ENCODE data around the gene OXTR.

OXTR gene

GRCh38 chr3:8759038-8759707 lies 10.2 kb downstream of the OXTR start:
- Histone ChIP-seq H3K27me3 (no peaks in the 10 kb centered on the region), H3K4me1 (no peaks in the 10 kb centered on the region), H3K4me3 (ENCODE audit: low read depth, low read length) (no peak overlapping the region), H3K36me3 (no peaks in the 10 kb centered on the region), H3K9me3 (no peaks in the 10 kb centered on the region)
- TF ChIP-seq CTCF (IDR thresholded peaks at IDR 0.05; ENCODE audit: low read depth, low read length) = no peak
- DNase-seq = no peak

- H3K27me3 ChIP-seq = no peaks in the 10 kb centered on the region
- no peaks in the 10 kb centered on the region for H3K9me3 ChIP-seq
- DNase-seq = no peak
- no peaks in the 10 kb centered on the region for H3K4me1 ChIP-seq
- no peaks in the 10 kb centered on the region for H3K36me3 ChIP-seq
- no peak for TF ChIP-seq CTCF (IDR thresholded peaks at IDR 0.05; ENCODE audit: low read depth, low read length)
- no peak overlapping the region for H3K4me3 ChIP-seq (ENCODE audit: low read depth, low read length)
Observed at GRCh38 chr3:8757551-8758518, 11.6 kb downstream of the OXTR start.

GRCh38 chr3:8756671-8757070 lies 12.7 kb downstream of the OXTR start:
- H3K36me3 ChIP-seq = no peaks in the 10 kb centered on the region
- H3K4me3 ChIP-seq (ENCODE audit: low read depth, low read length) = no peak overlapping the region
- no peaks in the 10 kb centered on the region for H3K9me3 ChIP-seq
- H3K27me3 ChIP-seq = no peaks in the 10 kb centered on the region
- no peak for TF ChIP-seq CTCF (IDR thresholded peaks at IDR 0.05; ENCODE audit: low read depth, low read length)
- no peak for DNase-seq
- no peaks in the 10 kb centered on the region for H3K4me1 ChIP-seq

GRCh38 chr3:8755564-8756237 lies 13.7 kb downstream of the OXTR start:
- TF ChIP-seq CTCF (IDR thresholded peaks at IDR 0.05; ENCODE audit: low read depth, low read length) = peak; percentile 18; the same call in 1 of the 2 replicates
- no peaks in the 10 kb centered on the region for H3K27me3 ChIP-seq
- no peak overlapping the region for H3K4me3 ChIP-seq (ENCODE audit: low read depth, low read length)
- no peak for DNase-seq
- H3K36me3 ChIP-seq = no peaks in the 10 kb centered on the region
- H3K4me1 ChIP-seq = no peaks in the 10 kb centered on the region
- no peaks in the 10 kb centered on the region for H3K9me3 ChIP-seq

- no peaks in the 10 kb centered on the region for H3K36me3 ChIP-seq
- H3K9me3 ChIP-seq = no peaks in the 10 kb centered on the region
- no peaks in the 10 kb centered on the region for H3K4me1 ChIP-seq
- no peak for DNase-seq
- H3K27me3 ChIP-seq = no peaks in the 10 kb centered on the region
- H3K4me3 ChIP-seq (ENCODE audit: low read depth, low read length) = no peak overlapping the region
- no peak for TF ChIP-seq CTCF (IDR thresholded peaks at IDR 0.05; ENCODE audit: low read depth, low read length)
Observed at GRCh38 chr3:8755097-8755496, 14.3 kb downstream of the OXTR start.
